Non-pigmented ciliary epithelial cell (primary cell): ENCODE results near the gene ACBD6.

ENCODE experiments used
- DNase-seq: peaks from one replicate; pipeline ENCODE4 v3.0.0-alpha.2; 2010; ENCODE audit warnings: low read depth

The ACBD6 gene

DNA sequence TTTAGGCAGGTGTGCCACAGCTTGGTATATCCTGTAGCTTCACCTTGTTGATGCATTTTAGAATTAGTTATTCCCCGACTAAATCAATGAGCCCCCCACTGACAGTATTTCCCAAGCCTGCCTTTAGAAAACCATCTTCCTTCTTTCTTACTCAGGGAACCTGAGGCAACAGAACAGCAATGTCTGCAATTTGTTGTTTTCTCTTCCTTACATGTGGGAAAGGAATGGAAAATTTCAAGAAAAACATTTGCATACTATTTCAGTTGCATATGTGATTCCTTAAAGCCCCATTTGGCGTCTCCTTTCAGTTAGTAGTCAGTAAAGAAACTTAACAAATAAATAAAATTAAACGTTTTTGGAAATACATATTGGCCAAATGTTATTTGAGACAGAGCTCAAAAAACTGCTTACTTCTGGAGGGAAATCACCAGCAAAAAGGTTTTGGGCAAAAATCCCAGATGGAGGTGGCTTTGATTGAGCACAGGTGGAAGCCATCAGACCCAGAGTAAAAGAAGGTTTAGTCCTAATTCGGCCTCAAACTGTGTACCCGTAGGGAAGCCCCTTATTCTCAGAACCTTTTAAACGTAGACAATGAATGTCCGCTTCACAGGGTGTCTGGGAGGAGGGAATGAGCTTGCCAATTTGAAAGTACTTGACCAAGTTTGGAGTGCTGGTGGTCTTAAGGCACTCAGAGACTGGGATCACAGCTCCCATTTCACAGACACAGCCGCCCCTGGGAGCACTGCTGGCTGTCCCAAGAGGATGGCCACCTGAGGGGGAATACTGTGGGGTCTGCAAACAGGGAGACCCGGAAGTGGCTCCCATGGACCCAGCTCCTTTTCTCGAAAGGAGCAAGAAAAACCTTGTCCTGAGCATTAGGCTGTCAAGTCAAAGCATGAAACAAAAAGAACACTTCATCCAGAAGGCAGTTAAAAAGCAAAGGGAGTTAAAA, 263.0 kb downstream of the ACBD6 start:
- DNase-seq: no peak

DNA sequence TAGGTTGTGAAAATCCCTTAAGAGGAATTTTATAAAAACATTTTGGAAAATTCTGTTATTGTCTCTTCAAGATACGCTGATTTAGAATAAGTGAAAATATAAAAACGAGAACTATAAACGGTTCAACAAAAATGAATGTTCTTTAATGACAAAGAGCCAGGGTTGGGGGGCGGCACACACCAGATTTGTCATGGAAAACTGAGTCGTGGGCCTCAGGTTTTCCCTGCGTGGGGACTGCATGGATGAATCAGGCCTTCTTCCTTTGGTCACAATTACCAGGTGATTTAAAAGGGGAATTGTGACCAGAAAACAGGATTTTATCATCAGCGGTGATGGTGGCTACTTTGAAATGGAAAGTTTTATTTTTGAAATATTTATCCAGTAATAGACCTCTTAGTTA, 263.7 kb downstream of the ACBD6 start:
- no peak for DNase-seq
